GM18951 (cell line): Measurements from ENCODE around the gene BRIP1.

ENCODE experiments used
- POLR2A ChIP-seq: IDR thresholded peaks from 4 replicates; pipeline ENCODE4 v1.6.1; 2011; ENCODE audit warnings: mild to moderate bottlenecking; ENCODE audit not compliant: insufficient read length, insufficient read depth; ENCODE audit errors: extremely low read depth
- in situ Hi-C: fragments of 300-500 bp; cut with MboI; formaldehyde crosslinking; loops from one replicate; pipeline ENCODE4 v1.12.0; 2022; ENCODE audit warnings: low sequenced_read_pairs, mixed read lengths, inconsistent platforms; ENCODE audit not compliant: unreplicated experiment

Gene BRIP1

GRCh38 chr17:61750656-61751055, 112.7 kb downstream of the BRIP1 start:
- in situ Hi-C loops: no loop called here
- TF ChIP-seq POLR2A: no peak

GRCh38 chr17:61749823-61750404, 113.4 kb downstream of the BRIP1 start:
- in situ Hi-C loops: no loop called here
- no peak for TF ChIP-seq POLR2A

DNA sequence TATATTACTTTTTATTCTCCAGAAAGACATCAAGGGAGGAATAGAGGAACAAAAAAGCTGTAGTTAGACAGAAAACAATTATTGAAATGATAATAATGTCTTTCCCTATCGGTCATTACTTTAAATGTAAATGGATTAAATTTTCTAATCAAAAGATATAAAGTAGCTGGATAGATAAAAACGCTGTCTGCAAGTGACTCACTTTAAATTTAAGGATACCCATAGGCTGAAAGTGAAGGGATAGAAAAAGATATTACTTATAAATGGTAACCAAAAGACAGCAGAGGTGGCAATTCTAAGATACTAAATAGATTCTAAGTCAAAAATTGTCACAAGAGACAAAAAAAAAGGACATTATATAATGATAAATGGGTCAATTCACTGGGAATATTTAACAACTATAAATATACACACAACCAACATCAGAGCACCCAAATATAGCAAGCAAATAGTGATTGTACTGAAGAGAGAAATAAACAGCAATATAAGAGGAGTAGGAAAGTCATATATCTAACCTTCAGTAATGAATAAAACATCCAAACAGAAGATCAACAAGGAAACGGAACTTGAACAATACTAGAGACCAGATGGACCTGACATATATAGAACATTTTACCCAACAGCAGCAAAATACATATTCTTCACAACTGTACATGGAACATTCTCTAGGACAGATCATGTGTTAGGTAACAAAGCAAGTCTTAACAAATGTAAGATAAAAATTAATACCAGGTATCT, 116.9 kb downstream of the BRIP1 start:
- TF ChIP-seq POLR2A: no peak
- in situ Hi-C loops: no loop called here

DNA sequence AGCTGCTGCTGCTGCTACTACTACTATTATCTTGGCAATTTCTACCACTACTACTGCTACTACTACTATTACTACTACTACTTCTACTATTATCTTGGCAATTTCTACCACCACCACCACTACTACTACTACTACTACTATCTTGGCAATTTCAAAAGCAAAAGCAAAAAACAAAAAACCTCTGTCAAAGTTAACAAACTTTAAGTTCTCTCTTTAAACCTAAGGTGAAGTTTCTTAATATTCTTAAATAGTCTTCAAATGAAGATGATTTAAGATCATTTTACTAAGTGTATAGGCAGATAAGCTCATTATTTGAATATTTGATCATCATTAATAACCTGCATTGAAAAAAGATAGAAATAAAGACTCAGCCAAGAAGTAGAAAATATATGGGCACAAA, 118.5 kb downstream of the BRIP1 start:
- in situ Hi-C loops: no loop called here
- no peak for TF ChIP-seq POLR2A

- in situ Hi-C loops: no loop called here
- TF ChIP-seq POLR2A: no peak
Measured at GRCh38 chr17:61744252-61744651, 119.1 kb downstream of the BRIP1 start.

GRCh38 chr17:61743766-61744165, 119.6 kb downstream of the BRIP1 start:
- TF ChIP-seq POLR2A: no peak

DNA sequence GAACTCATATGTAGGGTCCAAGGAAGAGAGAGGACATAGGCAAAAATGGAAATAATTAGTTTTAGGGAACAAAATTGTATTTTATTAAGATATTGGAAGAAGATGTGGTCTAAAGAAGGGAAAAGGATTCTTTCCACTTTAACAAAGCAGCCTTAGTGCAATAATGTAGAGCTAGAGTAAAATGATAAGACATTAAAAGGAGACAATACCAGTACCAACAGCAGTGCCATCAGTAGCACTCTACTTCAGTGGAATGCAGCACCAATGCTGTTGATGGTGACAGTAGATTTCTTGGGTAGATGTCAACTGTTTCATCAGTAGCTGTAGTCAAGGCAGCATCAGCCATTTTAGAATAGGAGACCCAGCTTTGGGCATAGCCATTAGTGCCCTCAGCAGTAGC, 124.3 kb downstream of the BRIP1 start:
- in situ Hi-C loops: no loop called here
- TF ChIP-seq POLR2A: no peak

More at GRCh38 chr17:61743766-61744165, 119.6 kb downstream of the BRIP1 start:
- in situ Hi-C loops: no loop called here

DNA sequence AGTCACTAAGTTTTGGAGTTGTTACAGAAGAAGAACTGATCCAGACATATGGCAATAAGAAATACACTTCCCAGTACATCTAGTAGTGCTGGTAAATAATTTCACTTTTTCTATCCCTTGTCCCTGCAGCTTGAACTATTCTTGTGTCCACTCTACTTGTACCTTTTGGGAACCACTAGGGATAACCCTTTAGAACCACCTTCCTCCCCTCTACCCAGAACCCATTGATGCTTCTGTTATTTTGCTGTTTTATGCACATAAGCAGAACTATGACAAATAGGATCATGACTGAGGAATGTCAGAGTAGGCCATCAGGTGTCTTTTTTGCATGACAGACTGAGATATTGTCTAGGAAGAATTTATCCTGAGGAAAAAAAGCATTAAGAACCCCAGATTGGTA, 125.1 kb downstream of the BRIP1 start:
- no peak for TF ChIP-seq POLR2A
- in situ Hi-C loops: no loop called here

DNA sequence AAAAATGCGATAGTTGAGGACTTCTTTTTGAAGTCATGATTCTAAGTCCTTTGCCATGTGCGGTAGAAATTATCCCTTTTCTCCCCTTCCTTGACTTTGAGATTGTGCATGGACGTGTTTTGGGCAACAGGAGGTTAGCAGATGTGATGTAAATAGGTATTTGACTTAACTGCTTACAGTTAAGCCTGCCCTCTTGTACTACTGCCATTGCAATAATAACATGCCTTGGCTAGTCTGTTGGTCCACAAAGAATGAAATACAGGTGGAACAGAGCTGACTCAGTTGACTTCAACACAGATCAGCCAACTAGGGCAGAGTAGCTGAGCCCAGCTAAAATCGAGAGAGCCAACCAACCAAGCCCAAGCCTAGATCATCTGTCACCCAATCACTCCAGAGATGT, 125.5 kb downstream of the BRIP1 start:
- no peak for TF ChIP-seq POLR2A
- in situ Hi-C loops: no loop called here

DNA sequence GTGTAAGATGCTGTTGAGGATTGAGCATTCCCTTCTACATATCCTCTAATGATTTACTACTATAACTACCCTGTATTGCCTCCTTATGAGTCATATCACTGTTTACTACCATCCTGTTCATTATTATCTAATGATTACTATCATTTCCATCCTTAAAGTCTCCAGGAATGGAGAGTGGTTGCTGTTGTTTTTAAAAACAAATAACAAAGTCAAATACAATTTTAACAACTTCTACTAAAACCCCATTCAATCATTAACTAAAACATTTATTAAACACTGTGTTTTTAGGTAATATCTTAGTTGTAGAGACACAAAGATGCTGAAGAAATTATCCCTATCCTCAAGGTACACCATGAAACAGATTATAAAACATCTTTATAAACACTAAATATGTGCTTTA, 126.9 kb downstream of the BRIP1 start:
- in situ Hi-C loops: no loop called here
- TF ChIP-seq POLR2A: no peak

GRCh38 chr17:61735807-61736206, 127.5 kb downstream of the BRIP1 start:
- no peak for TF ChIP-seq POLR2A
- in situ Hi-C loops: no loop called here

- in situ Hi-C loops: no loop called here
- TF ChIP-seq POLR2A: no peak
Measured at GRCh38 chr17:61734466-61734865, 128.9 kb downstream of the BRIP1 start.

DNA sequence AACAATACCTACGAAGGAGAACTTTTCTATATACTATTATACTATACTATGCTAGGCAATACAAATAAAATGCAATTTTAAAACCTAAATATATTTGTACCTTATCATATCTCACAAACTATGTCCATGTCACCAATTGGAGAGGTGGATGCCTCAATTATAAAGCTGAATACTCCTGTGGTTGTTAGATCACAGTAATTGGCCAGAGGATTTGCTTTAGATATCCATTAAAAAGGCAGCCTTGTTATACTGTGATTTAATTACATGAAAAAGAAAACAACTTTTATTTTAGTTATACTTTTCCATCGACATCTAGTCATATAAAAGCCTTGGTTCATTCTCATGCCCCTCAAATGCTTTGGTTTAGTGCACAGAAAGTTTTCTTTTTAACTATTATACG, 129.3 kb downstream of the BRIP1 start:
- in situ Hi-C loops: no loop called here
- no peak for TF ChIP-seq POLR2A

- in situ Hi-C loops: no loop called here
- TF ChIP-seq POLR2A: no peak
Measured at GRCh38 chr17:61733021-61733420, 130.3 kb downstream of the BRIP1 start.
